K562 (cell line): ENCODE results near the gene VSX2. TPM values are rescaled to one million over a fixed set of nuclear protein-coding genes. Genes with fewer than 3 reads are reported as not detected.
A peak's percentile ranks its signal among the peaks of the same experiment; 100 is the strongest.

Source experiments
- ATAC-seq: fragments of 200-7000 bp; cut with Tn5 transposase; 3 replicates; pipeline ENCODE4 v1.9.1; 2020; ENCODE audit warnings: moderate library complexity
- BruUV-seq: library from RNA; stranded (reverse); fragments of 400-500 nt; replicated peaks from 2 replicates; lab custom pipeline; 2021; lab: Mats Ljungman, UMichigan
- CTCF ChIA-PET: fragments of 300-600 bp; formaldehyde crosslinking; extraction: SDS; loops from one replicate; lab custom pipeline; 2021; ENCODE audit warnings: low intra/inter-chr PET ratio; lab: Yijun Ruan, JAX
- POLR2A ChIA-PET: fragments of 300-600, 350-650 bp; sonication (Branson Sonifier 250); formaldehyde crosslinking; extraction: SDS; loops from one replicate; lab custom pipeline; 2021; ENCODE audit warnings: antibody characterized with exemption, inconsistent platforms; lab: Yijun Ruan, JAX
- DNase-seq, 4 experiments: peaks; one replicate each; pipeline versions ENCODE4 v3.0.0 to v3.0.0-alpha.2; 2011 to 2018; ENCODE audit warnings: low spot score in 3 of 4, mixed read lengths in 3 of 4; ENCODE audit errors: extremely low read depth in 1 of 4
- FAIRE-seq: peaks from 2 replicates; lab custom pipeline; 2011; peaks lifted over from hg19 to GRCh38; lab: Jason Lieb, UNC
- H2AFZ ChIP-seq: 2 replicates; pipeline ENCODE4 v1.6.0; 2011; ENCODE audit warnings: low read depth, low read length, control low read depth, inconsistent platforms
- H3K27ac ChIP-seq: fragments of 200-600 bp; 3 replicates; pipeline ENCODE4 v1.8.0; 2011; ENCODE audit warnings: low read depth, mild to moderate bottlenecking, control low read depth, inconsistent platforms, low read length, moderate library complexity, mixed read lengths; ENCODE audit errors: extremely low read depth
- H3K27me3 ChIP-seq, 2 experiments: fragments of 300-600 bp in 1 of 2; 2 replicates in 1 of 2; 3 replicates in 1 of 2; pipeline versions ENCODE4 v1.6.0 to v1.8.0; 2011; ENCODE audit warnings: inconsistent platforms in 2 of 2, low read length in 2 of 2, mild to moderate bottlenecking in 1 of 2, mixed read lengths in 1 of 2, moderate library complexity in 1 of 2; ENCODE audit not compliant: control insufficient read depth in 2 of 2, insufficient read depth in 2 of 2
- H3K36me3 ChIP-seq: fragments of 300-600 bp; 3 replicates; pipeline ENCODE4 v1.8.0; 2011; ENCODE audit warnings: mild to moderate bottlenecking, low read length, inconsistent platforms; ENCODE audit not compliant: control insufficient read depth, insufficient read depth
- H3K4me1 ChIP-seq, 2 experiments: fragments of 200-600 bp in 1 of 2; replicated peaks in 1 of 2; 2 replicates in 1 of 2; 3 replicates in 1 of 2; pipeline versions ENCODE4 v1.5.1 to v1.8.0; 2011; ENCODE audit warnings: inconsistent platforms in 2 of 2, low read length in 2 of 2, mild to moderate bottlenecking in 1 of 2, mixed read lengths in 1 of 2, moderate library complexity in 1 of 2; ENCODE audit not compliant: control insufficient read depth in 2 of 2, insufficient read depth in 2 of 2
- H3K4me2 ChIP-seq: 2 replicates; pipeline ENCODE4 v1.6.1; 2011; ENCODE audit warnings: low read length, control low read depth, inconsistent platforms, mixed read lengths; ENCODE audit not compliant: insufficient read depth
- H3K4me3 ChIP-seq: fragments of 200-600 bp; sonication (generic), shearing (Covaris generic); 2 replicates; pipeline ENCODE4 v1.5.1; 2016; ENCODE audit warnings: control low read depth, inconsistent platforms
- H3K79me2 ChIP-seq: fragments of 200-600 bp; 3 replicates; pipeline ENCODE4 v1.8.0; 2011; ENCODE audit warnings: low read length, inconsistent platforms; ENCODE audit not compliant: control insufficient read depth, insufficient read depth
- H3K9ac ChIP-seq, 2 experiments: 2 replicates each; pipeline versions ENCODE4 v1.6.0 to v1.6.1; 2011; ENCODE audit warnings: low read depth in 2 of 2, low read length in 2 of 2, control low read depth in 1 of 2, inconsistent platforms in 1 of 2, mild to moderate bottlenecking in 1 of 2, mixed read lengths in 1 of 2; ENCODE audit not compliant: insufficient read depth in 1 of 2
- H3K9me1 ChIP-seq: one replicate; pipeline ENCODE4 v1.6.0; 2011; ENCODE audit warnings: inconsistent platforms, mild to moderate bottlenecking, low read length, moderate library complexity; ENCODE audit not compliant: control insufficient read depth, insufficient read depth
- H3K9me3 ChIP-seq: replicated peaks from 2 replicates; pipeline ENCODE4 v1.5.1; 2011; ENCODE audit warnings: low read depth, low read length, inconsistent platforms; ENCODE audit not compliant: control insufficient read depth, insufficient read depth
- H4K20me1 ChIP-seq: replicated peaks from 2 replicates; pipeline ENCODE4 v1.6.1; 2011; ENCODE audit warnings: low read length, inconsistent platforms, mixed read lengths; ENCODE audit not compliant: control insufficient read depth, insufficient read depth
- BRCA1 ChIP-seq, 2 experiments: fragments of 450-650 bp in 1 of 2; sonication (generic) in 1 of 2; formaldehyde crosslinking in 1 of 2; IDR thresholded peaks; 2 replicates each; pipeline versions ENCODE4 v1.5.0 to v1.6.1; 2017 to 2020; ENCODE audit warnings: mild to moderate bottlenecking in 1 of 2, missing genetic modification reagents in 1 of 2
- GTF2F1 ChIP-seq: IDR thresholded peaks from 2 replicates; pipeline ENCODE4 v1.6.1; 2011; ENCODE audit warnings: low read depth, low read length, improper control_type of control experiment
- WGBS: fragments of 100-300 bp; shearing (Covaris generic); methylation state at CpG from one replicate; pipeline ENCODE4 v1.1.6; 2016; ENCODE audit warnings: low coverage, mixed read lengths; ENCODE audit not compliant: insufficient coverage; ENCODE audit errors: missing lambda C conversion rate; 5-methylcytosine and 5-hydroxymethylcytosine counted together
- in situ Hi-C: fragments of 300-500 bp; cut with MboI; formaldehyde crosslinking; loops from 4 replicates; pipeline ENCODE4 v1.15.0; 2018; ENCODE audit warnings: inconsistent platforms, mixed read lengths
- intact Hi-C: fragments of 100-400 bp; cut with micrococcal nuclease; formaldehyde crosslinking; loops from 2 replicates; pipeline ENCODE4 v1.14.2; 2022
- polyA plus RNA-seq, 8 experiments: library from polyadenylated mRNA; depleted of rRNA in 4 of 8; stranded (reverse) in 5 of 8; unstranded in 3 of 8; fragments of >200 nt; fragmentation: Nextera tagmentation in 2 of 8; fragmentation: Illumina TruSeq in 1 of 8; extraction: Ambion mirVana in 2 of 8; extraction: Trizol in 1 of 8; gene quantifications; 2 replicates each; pipeline versions ENCODE4 v1.2.1 to v1.2.3, GENCODE V29; 2011 to 2014; ENCODE audit warnings: inconsistent platforms in 1 of 8, missing spikeins in 1 of 8
- total RNA-seq, 7 experiments: library from RNA; depleted of rRNA in 6 of 7; stranded (reverse); fragments of >200 nt in 6 of 7; fragmentation: Illumina TruSeq in 2 of 7; extraction: Trizol in 2 of 7; gene quantifications; 2 replicates each; pipeline versions ENCODE4 v1.2.1 to v1.2.3, GENCODE V29; 2011 to 2021; ENCODE audit warnings: low replicate concordance in 1 of 7
- TF ChIP-seq, protein P1 (sequence below): sonication (generic); formaldehyde crosslinking; IDR thresholded peaks from 2 replicates; pipeline ENCODE4 v1.8.0; 2023; ENCODE audit warnings: missing genetic modification reagents, mild to moderate bottlenecking, borderline replicate concordance
- TF ChIP-seq, protein P2 (sequence below): sonication (generic); formaldehyde crosslinking; IDR thresholded peaks from 2 replicates; pipeline ENCODE4 v1.8.1; 2022; ENCODE audit warnings: missing genetic modification reagents
- TF ChIP-seq, protein P3 (sequence below): sonication (generic); formaldehyde crosslinking; IDR thresholded peaks from 2 replicates; pipeline ENCODE4 v1.5.0; 2020; ENCODE audit warnings: missing genetic modification reagents

VSX2 gene
- total and polyA plus RNA-seq, 9 of the 15 experiments (the other 6 are each of a cell fraction or from before 2014, with no cell fraction given) = 0.04 TPM; not detected in 8

DNA sequence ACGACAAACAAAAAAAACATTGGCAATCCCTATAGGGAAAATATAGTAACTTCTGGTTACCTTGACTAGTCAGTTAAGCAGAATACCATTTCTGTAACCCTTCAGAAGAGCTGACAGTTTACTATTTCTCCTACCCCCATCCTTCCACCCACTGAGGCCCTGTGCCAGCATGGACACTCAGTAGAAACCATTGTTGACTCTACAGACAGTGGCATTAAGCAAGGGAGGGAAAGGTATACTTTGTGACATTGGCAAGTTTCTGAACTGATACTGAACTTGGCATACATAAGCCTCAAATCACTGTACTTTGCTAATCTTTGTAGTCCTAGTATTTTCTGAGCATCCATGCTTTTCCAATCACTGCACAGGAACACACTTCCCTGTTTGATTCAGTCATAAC lies 33.4 kb upstream of the VSX2 start (continued):
- TF ChIP-seq, protein P1, sequence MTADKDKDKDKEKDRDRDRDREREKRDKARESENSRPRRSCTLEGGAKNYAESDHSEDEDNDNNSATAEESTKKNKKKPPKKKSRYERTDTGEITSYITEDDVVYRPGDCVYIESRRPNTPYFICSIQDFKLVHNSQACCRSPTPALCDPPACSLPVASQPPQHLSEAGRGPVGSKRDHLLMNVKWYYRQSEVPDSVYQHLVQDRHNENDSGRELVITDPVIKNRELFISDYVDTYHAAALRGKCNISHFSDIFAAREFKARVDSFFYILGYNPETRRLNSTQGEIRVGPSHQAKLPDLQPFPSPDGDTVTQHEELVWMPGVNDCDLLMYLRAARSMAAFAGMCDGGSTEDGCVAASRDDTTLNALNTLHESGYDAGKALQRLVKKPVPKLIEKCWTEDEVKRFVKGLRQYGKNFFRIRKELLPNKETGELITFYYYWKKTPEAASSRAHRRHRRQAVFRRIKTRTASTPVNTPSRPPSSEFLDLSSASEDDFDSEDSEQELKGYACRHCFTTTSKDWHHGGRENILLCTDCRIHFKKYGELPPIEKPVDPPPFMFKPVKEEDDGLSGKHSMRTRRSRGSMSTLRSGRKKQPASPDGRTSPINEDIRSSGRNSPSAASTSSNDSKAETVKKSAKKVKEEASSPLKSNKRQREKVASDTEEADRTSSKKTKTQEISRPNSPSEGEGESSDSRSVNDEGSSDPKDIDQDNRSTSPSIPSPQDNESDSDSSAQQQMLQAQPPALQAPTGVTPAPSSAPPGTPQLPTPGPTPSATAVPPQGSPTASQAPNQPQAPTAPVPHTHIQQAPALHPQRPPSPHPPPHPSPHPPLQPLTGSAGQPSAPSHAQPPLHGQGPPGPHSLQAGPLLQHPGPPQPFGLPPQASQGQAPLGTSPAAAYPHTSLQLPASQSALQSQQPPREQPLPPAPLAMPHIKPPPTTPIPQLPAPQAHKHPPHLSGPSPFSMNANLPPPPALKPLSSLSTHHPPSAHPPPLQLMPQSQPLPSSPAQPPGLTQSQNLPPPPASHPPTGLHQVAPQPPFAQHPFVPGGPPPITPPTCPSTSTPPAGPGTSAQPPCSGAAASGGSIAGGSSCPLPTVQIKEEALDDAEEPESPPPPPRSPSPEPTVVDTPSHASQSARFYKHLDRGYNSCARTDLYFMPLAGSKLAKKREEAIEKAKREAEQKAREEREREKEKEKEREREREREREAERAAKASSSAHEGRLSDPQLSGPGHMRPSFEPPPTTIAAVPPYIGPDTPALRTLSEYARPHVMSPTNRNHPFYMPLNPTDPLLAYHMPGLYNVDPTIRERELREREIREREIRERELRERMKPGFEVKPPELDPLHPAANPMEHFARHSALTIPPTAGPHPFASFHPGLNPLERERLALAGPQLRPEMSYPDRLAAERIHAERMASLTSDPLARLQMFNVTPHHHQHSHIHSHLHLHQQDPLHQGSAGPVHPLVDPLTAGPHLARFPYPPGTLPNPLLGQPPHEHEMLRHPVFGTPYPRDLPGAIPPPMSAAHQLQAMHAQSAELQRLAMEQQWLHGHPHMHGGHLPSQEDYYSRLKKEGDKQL = no peak

DNA sequence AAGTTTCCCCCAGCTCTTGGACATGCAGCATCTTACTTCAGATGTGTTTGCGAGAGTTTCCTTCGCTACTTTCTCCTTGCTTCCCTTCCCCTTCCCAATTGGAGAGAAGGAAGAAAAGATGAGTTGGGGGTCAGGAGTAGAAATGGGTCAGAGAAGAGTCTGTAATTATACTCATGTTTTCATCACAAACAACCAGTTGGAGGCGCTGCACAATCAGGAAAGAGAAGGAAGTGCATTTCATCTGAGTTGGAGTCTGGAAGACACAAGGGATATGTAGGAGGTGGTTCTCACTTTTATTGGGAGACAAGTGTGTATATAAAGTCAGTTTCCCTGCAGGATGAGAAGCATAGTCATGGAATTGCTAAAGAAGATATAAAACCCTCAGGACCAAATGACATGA lies 31.3 kb upstream of the VSX2 start:
- Histone ChIP-seq H3K4me3 (no peak overlapping the region), H3K4me1 (peaks cover 0 to 2% of the 10 kb centered on the region in 2 experiments; a peak in 1 of 5 replicates), H3K9me3 (no peaks in the 10 kb centered on the region), H3K9me1 (no peaks in the 10 kb centered on the region), H3K27ac (no peak overlapping the region), H3K27me3 (no peaks in the 10 kb centered on the region), H3K9ac (no peak overlapping the region), H3K4me2 (no peak overlapping the region), H3K79me2 (no peaks in the 10 kb centered on the region), H4K20me1 (0 out of 2 replicates have a peak, but pooled peaks cover 4% of the 10 kb centered on the region), H2AFZ (no peak overlapping the region), H3K36me3 (peaks cover 5% of the 10 kb centered on the region; the same call in 1 of the 3 replicates)
- no TSS peak for BruUV-seq
- ChIA-PET POLR2A (interaction anchor here (0.6 kb wide), 1 partner anchor 118 kb away, joined by 3 read pairs; no protein-coding TSS in a partner anchor), CTCF (no interaction called here)
- intact Hi-C loops (loop anchor here (2.0 to 5.0 kb wide), 2 partner anchors 43 to 84 kb away; no protein-coding TSS in a partner anchor), in situ Hi-C loops (no loop called here)
- ATAC-seq = peak; percentile 45; the same call in 1 of the 3 replicates
- WGBS = no CpG with 5 or more reads among the region's 3 CpGs
- peak; percentile 60 for FAIRE-seq
- peak in 1 of 4 experiments; percentile 18 for DNase-seq
- TF ChIP-seq BRCA1 (IDR thresholded peaks at IDR 0.05) = no peak
- no peak for TF ChIP-seq BRCA1 (CRISPR knock-in tag; IDR thresholded peaks at IDR 0.05)
- TF ChIP-seq, protein P2, sequence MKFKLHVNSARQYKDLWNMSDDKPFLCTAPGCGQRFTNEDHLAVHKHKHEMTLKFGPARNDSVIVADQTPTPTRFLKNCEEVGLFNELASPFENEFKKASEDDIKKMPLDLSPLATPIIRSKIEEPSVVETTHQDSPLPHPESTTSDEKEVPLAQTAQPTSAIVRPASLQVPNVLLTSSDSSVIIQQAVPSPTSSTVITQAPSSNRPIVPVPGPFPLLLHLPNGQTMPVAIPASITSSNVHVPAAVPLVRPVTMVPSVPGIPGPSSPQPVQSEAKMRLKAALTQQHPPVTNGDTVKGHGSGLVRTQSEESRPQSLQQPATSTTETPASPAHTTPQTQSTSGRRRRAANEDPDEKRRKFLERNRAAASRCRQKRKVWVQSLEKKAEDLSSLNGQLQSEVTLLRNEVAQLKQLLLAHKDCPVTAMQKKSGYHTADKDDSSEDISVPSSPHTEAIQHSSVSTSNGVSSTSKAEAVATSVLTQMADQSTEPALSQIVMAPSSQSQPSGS (CRISPR knock-in tag) = no peak
- TF ChIP-seq, protein P3, sequence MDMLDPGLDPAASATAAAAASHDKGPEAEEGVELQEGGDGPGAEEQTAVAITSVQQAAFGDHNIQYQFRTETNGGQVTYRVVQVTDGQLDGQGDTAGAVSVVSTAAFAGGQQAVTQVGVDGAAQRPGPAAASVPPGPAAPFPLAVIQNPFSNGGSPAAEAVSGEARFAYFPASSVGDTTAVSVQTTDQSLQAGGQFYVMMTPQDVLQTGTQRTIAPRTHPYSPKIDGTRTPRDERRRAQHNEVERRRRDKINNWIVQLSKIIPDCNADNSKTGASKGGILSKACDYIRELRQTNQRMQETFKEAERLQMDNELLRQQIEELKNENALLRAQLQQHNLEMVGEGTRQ (CRISPR knock-in tag) = no peak
- TF ChIP-seq GTF2F1 = no peak
